Adrenal gland (tissue), 12 donors: ENCODE results near the gene TRAPPC11. TPM values are rescaled to one million over a fixed set of nuclear protein-coding genes. Genes with fewer than 3 reads are reported as not detected.

ENCODE experiments used
- DNase-seq, 7 donors: peaks; one replicate each; pipeline ENCODE4 v3.0.0-alpha.2; 2019 to 2020
- H3K27ac ChIP-seq, 5 donors: fragments of 200-600 bp; sonication (generic) in 4 of 5; 1 replicate in 3 of 5; 2 replicates in 2 of 5; pipeline versions ENCODE4 v1.5.1 to v1.8.0; 2016 to 2020; ENCODE audit warnings: mild to moderate bottlenecking in 1 of 5
- H3K27me3 ChIP-seq: fragments of 200-600 bp; 2 replicates; pipeline ENCODE4 v1.8.0; 2021
- H3K36me3 ChIP-seq, 2 donors: fragments of 200-600 bp; replicated peaks in 1 of 2; 1 replicate in 1 of 2; 2 replicates in 1 of 2; pipeline versions ENCODE4 v1.5.1 to v1.8.0; 2018 to 2022
- H3K4me1 ChIP-seq, 2 donors: fragments of 200-600 bp; replicated peaks in 1 of 2; 1 replicate in 1 of 2; 2 replicates in 1 of 2; pipeline versions ENCODE4 v1.5.1 to v1.8.0; 2018 to 2021
- H3K4me3 ChIP-seq, 4 donors: fragments of 200-600 bp; sonication (generic) in 3 of 4; one replicate each; pipeline ENCODE4 v1.5.1; 2016 to 2018
- H3K9me3 ChIP-seq, 3 donors: fragments of 200-600 bp; sonication (generic) in 1 of 3; replicated peaks in 1 of 3; 1 replicate in 2 of 3; 2 replicates in 1 of 3; pipeline versions ENCODE4 v1.5.1 to v1.8.0; 2016 to 2021
- CTCF ChIP-seq, 6 experiments: fragments of 450-650 bp in 4 of 6; fragments of 200-600 bp in 2 of 6; sonication (generic) in 1 of 6; IDR thresholded peaks; 1 replicate in 5 of 6; 2 replicates in 1 of 6; pipeline versions ENCODE4 v1.5.1 to v1.8.0; 2016 to 2021; ENCODE audit warnings: antibody characterized with exemption in 6 of 6, mild to moderate bottlenecking in 2 of 6, moderate library complexity in 1 of 6
- POLR2A ChIP-seq, 2 donors: fragments of 450-650 bp; IDR thresholded peaks; one replicate each; pipeline ENCODE4 v1.6.1; 2017; ENCODE audit warnings: antibody characterized with exemption in 2 of 2, mild to moderate bottlenecking in 2 of 2, moderate library complexity in 1 of 2
- whole genome bisulfite sequencing, 4 donors: extraction: QIAGEN DNeasy Blood & Tissue Kit in 2 of 4; methylation state at CpG; one replicate each; pipeline versions ENCODE4 v1.1.5 to v1.1.7; 2013 to 2017; 5-methylcytosine and 5-hydroxymethylcytosine counted together
- intact Hi-C, 2 donors: fragments of 100-400 bp; cut with DNase I; formaldehyde crosslinking; loops; one replicate each; pipeline versions ENCODE4 v1.14.1 to v1.15.0; 2022 to 2023
- polyA plus RNA-seq, 3 donors: library from polyadenylated mRNA; stranded (reverse); fragments of 200-250 nt in 2 of 3; fragments of 350-450 nt in 1 of 3; fragmentation: Illumina TruSeq in 1 of 3; extraction: RNeasy Lipid Tissue Mini Kit (QIAGEN cat#74804) in 1 of 3; gene quantifications; one replicate each; pipeline ENCODE4 v1.2.3, GENCODE V29; 2013 to 2014
- total RNA-seq, 9 donors: library from RNA; depleted of rRNA in 4 of 9; stranded (reverse); fragments of >200 nt in 4 of 9; fragments of 120-200 nt in 1 of 9; fragmentation: NEBNext Ultra II Directional in 1 of 9; extraction: Animal tissue kit (Norgen Biotek cat#: 25700) in 1 of 9; gene quantifications; one replicate each; pipeline versions ENCODE4 v1.1.0 to v1.2.4, GENCODE V29; 2013 to 2023
- donor health status: healthy with polysubstance abuse.
- donor health status: Bipolar disorder and iron deficiency.
- donor health status: DM: yes; HTN: yes; CAD: no.
- donor health status: DM: no; HTN: no; CAD: no.
- donor health status: DM: no; HTN: no; CAD: no.
- donor health status: DM: yes; HTN: yes; CAD: no.

TRAPPC11 gene
- total and polyA plus RNA-seq, 12 donors = 20.5 to 116 (median 44.6) TPM

- H3K27ac ChIP-seq = peak overlapping the region in 1 of 5 donors; percentile 18
- peak in 1 of 7 donors; percentile 18 for DNase-seq
Observed at GRCh38 chr4:183635321-183635720, 23.8 kb upstream of the TRAPPC11 start.

GRCh38 chr4:183635741-183636140 lies 23.4 kb upstream of the TRAPPC11 start:
- no peak for DNase-seq
- peak overlapping the region in 2 of 5 donors; percentile 18 to 45 for H3K27ac ChIP-seq
- H3K4me1 ChIP-seq = peaks cover 7 to 14% of the 10 kb centered on the region in 2 donors
- intact Hi-C loops = no loop called here
- TF ChIP-seq POLR2A (IDR thresholded peaks at IDR 0.05) (no peak), CTCF (IDR thresholded peaks at IDR 0.05) (no peak)
- H3K9me3 ChIP-seq = no peaks in the 10 kb centered on the region
- 76 to 85% (median 83%) methylated on average over 5 of the region's 5 CpGs for WGBS, 4 donors
- H3K36me3 ChIP-seq = no peaks in the 10 kb centered on the region
- H3K4me3 ChIP-seq = no peak overlapping the region
- H3K27me3 ChIP-seq = no peaks in the 10 kb centered on the region

More at GRCh38 chr4:183635321-183635720, 23.8 kb upstream of the TRAPPC11 start:
- TF ChIP-seq POLR2A (IDR thresholded peaks at IDR 0.05) (no peak), CTCF (IDR thresholded peaks at IDR 0.05) (no peak)
- intact Hi-C loops = no loop called here
- H3K27me3 ChIP-seq = no peaks in the 10 kb centered on the region
- peaks cover 7 to 14% of the 10 kb centered on the region in 2 donors for H3K4me1 ChIP-seq
- 63 to 82% (median 71%) methylated on average over 10 of the region's 10 CpGs for WGBS, 4 donors
- H3K36me3 ChIP-seq = no peaks in the 10 kb centered on the region
- H3K9me3 ChIP-seq = no peaks in the 10 kb centered on the region
- H3K4me3 ChIP-seq = no peak overlapping the region

GRCh38 chr4:183636503-183636902 lies 22.6 kb upstream of the TRAPPC11 start:
- intact Hi-C loops = no loop called here
- TF ChIP-seq CTCF (IDR thresholded peaks at IDR 0.05) = no peak
- no peak for TF ChIP-seq POLR2A (IDR thresholded peaks at IDR 0.05)
- Histone ChIP-seq H3K27ac (peak overlapping the region in 2 of 5 donors; percentile 33 to 45), H3K27me3 (no peaks in the 10 kb centered on the region), H3K4me3 (no peak overlapping the region), H3K4me1 (peaks cover under 1 to 14% of the 10 kb centered on the region in 2 donors), H3K9me3 (no peaks in the 10 kb centered on the region), H3K36me3 (peaks cover 0 to 3% of the 10 kb centered on the region in 2 donors)
- DNase-seq = peak in 1 of 7 donors; percentile 13
- 78 to 85% (median 81%) methylated on average over 8 of the region's 8 CpGs for WGBS, 4 donors

- peak in 1 of 7 donors; percentile 20 for DNase-seq
- no peak overlapping the region for H3K4me3 ChIP-seq
Observed at GRCh38 chr4:183636923-183637322, 22.2 kb upstream of the TRAPPC11 start.

More at GRCh38 chr4:183636923-183637322, 22.2 kb upstream of the TRAPPC11 start:
- Histone ChIP-seq H3K4me1 (peaks cover 0 to 14% of the 10 kb centered on the region in 2 donors), H3K27ac (peak overlapping the region in 2 of 5 donors; percentile 33 to 45), H3K36me3 (peaks cover 0 to 3% of the 10 kb centered on the region in 2 donors), H3K27me3 (no peaks in the 10 kb centered on the region), H3K9me3 (no peaks in the 10 kb centered on the region)
- intact Hi-C loops = no loop called here
- TF ChIP-seq CTCF (IDR thresholded peaks at IDR 0.05) (no peak), POLR2A (IDR thresholded peaks at IDR 0.05) (no peak)
- WGBS, 4 donors = 38 to 41% (median 40%) methylated on average over 5 of the region's 5 CpGs
